Prostate gland (tissue), 2 donors: Measurements from ENCODE around the gene OR52E4. TPM values are rescaled to one million over a fixed set of nuclear protein-coding genes. Genes with fewer than 3 reads are reported as not detected.

Source experiments
- DNase-seq: peaks from one replicate; pipeline ENCODE4 v3.0.0-alpha.2; 2019; ENCODE audit warnings: low spot score
- H3K27ac ChIP-seq, 2 donors: fragments of 200-600 bp; sonication (generic); 2 replicates each; pipeline ENCODE4 v1.5.1; 2017 to 2019
- H3K27me3 ChIP-seq: fragments of 200-600 bp; sonication (generic); replicated peaks from 2 replicates; pipeline ENCODE4 v1.5.1; 2019; ENCODE audit not compliant: insufficient read depth
- H3K36me3 ChIP-seq, 2 donors: fragments of 200-600 bp; sonication (generic); 1 replicate in 1 of 2; 2 replicates in 1 of 2; pipeline versions ENCODE4 v1.5.1 to v1.8.1; 2017 to 2019
- H3K4me1 ChIP-seq: fragments of 200-600 bp; sonication (generic); replicated peaks from 2 replicates; pipeline ENCODE4 v1.5.1; 2019
- H3K4me3 ChIP-seq, 2 donors: fragments of 200-600 bp; sonication (generic); 2 replicates each; pipeline ENCODE4 v1.5.1; 2017 to 2019
- H3K9me3 ChIP-seq: fragments of 200-600 bp; sonication (generic); 2 replicates; pipeline ENCODE4 v1.5.1; 2017
- POLR2A ChIP-seq: fragments of 450-650 bp; IDR thresholded peaks from one replicate; pipeline ENCODE4 v1.6.1; 2016; ENCODE audit warnings: antibody characterized with exemption, mild to moderate bottlenecking
- POLR2AphosphoS5 ChIP-seq: sonication (generic); formaldehyde crosslinking; IDR thresholded peaks from one replicate; pipeline ENCODE4 v1.6.1; 2017; ENCODE audit warnings: antibody characterized with exemption
- WGBS: methylation state at CpG from one replicate; pipeline ENCODE4 v1.1.5; 2018; 5-methylcytosine and 5-hydroxymethylcytosine counted together
- intact Hi-C: fragments of 100-400 bp; cut with DNase I; formaldehyde crosslinking; loops from one replicate; pipeline ENCODE4 v1.14.2; 2022
- total RNA-seq, 2 donors: library from RNA; depleted of rRNA; stranded (reverse); fragments of >200 nt; gene quantifications; one replicate each; pipeline ENCODE4 v1.1.0, GENCODE V29; 2016
- TF ChIP-seq, protein P1 (sequence below), 4 experiments: fragments of 200-600 bp in 2 of 4; fragments of 450-650 bp in 2 of 4; sonication (generic) in 2 of 4; IDR thresholded peaks; 1 replicate in 3 of 4; 2 replicates in 1 of 4; pipeline ENCODE4 v1.5.1; 2016 to 2019; ENCODE audit warnings: antibody characterized with exemption in 4 of 4, mild to moderate bottlenecking in 2 of 4, moderate library complexity in 2 of 4

OR52E4 gene
- total RNA-seq, 2 donors from 2014 or later: not detected

DNA sequence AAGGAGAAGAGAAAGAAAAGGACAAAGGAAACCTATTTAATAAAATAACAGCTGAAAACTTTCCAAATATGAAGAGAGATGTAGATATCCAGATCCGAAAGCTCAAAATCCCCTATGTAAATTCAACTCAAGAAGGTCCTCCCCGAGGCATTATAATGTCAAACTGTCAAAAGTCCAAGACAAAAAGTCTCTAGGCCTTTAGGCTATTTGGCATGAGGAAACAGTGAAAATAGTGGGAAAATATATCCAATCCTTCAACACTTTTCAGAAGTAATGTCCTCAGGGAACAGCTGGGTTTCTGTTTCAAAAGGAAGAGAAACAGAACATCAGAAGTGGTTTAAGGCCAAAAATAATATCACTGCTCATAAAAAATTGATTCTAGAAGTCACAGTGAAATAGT, 1.9 kb upstream of the OR52E4 start:
- no peaks in the 10 kb centered on the region for H3K9me3 ChIP-seq
- TF ChIP-seq, protein P1, sequence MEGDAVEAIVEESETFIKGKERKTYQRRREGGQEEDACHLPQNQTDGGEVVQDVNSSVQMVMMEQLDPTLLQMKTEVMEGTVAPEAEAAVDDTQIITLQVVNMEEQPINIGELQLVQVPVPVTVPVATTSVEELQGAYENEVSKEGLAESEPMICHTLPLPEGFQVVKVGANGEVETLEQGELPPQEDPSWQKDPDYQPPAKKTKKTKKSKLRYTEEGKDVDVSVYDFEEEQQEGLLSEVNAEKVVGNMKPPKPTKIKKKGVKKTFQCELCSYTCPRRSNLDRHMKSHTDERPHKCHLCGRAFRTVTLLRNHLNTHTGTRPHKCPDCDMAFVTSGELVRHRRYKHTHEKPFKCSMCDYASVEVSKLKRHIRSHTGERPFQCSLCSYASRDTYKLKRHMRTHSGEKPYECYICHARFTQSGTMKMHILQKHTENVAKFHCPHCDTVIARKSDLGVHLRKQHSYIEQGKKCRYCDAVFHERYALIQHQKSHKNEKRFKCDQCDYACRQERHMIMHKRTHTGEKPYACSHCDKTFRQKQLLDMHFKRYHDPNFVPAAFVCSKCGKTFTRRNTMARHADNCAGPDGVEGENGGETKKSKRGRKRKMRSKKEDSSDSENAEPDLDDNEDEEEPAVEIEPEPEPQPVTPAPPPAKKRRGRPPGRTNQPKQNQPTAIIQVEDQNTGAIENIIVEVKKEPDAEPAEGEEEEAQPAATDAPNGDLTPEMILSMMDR (IDR thresholded peaks at IDR 0.05): no peak
- no peak for TF ChIP-seq POLR2AphosphoS5
- no peak for TF ChIP-seq POLR2A
- H3K27me3 ChIP-seq: no peaks in the 10 kb centered on the region
- no peak for DNase-seq
- H3K4me3 ChIP-seq: no peak overlapping the region
- no peak overlapping the region for H3K27ac ChIP-seq
- no peaks in the 10 kb centered on the region for H3K4me1 ChIP-seq
- WGBS: 34% methylated on average over 2 of the region's 2 CpGs
- H3K36me3 ChIP-seq: no peaks in the 10 kb centered on the region
- intact Hi-C loops: no loop called here

DNA sequence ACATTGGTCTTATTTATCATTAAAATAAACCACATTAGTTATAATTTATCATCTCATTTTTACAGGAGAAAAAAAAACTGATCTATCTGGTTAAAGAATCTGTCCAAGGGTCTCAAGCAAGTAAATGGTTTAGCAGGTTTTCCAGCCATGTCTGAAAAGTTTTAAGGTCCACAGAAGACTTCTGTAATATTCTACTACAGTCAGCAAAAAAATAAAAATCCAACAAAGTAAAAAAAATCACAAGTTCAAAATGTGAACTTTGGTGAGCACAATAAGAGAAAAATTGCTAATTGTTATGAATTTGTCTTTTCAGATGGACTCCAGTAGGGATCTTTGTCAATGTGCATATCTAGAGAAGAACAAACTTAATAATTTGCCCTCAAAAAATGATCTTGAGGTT, 1.3 kb downstream of the OR52E4 start:
- Histone ChIP-seq H3K27me3 (no peaks in the 10 kb centered on the region), H3K9me3 (no peaks in the 10 kb centered on the region), H3K4me1 (no peaks in the 10 kb centered on the region), H3K27ac (no peak overlapping the region), H3K36me3 (no peaks in the 10 kb centered on the region), H3K4me3 (no peak overlapping the region)
- no peak for DNase-seq
- TF ChIP-seq, protein P1 (IDR thresholded peaks at IDR 0.05): no peak
- TF ChIP-seq POLR2A: no peak
- no peak for TF ChIP-seq POLR2AphosphoS5
- intact Hi-C loops: no loop called here

DNA sequence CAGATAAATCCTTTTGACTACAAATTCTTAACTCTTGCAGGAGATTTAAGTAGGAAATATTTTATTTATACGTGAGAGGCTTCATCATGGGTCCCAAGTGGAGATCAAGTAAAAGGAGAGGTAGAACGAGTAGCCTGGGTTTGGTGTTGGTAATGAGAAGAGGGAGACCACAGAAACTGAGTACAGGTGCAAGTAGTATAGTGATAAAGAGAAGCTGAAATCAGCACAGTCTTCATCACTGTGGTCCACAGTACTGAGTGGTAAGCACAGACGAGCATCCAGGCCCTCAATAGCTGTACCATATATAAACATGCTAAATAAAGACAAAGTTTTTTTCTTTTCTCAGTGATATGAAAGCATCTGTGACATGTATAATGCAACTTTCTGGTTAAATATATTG, 6.7 kb downstream of the OR52E4 start:
- no peak overlapping the region for H3K4me3 ChIP-seq
- DNase-seq: no peak
- H3K27me3 ChIP-seq: no peaks in the 10 kb centered on the region
- no peak overlapping the region for H3K27ac ChIP-seq
- H3K36me3 ChIP-seq: no peaks in the 10 kb centered on the region
- no peak for TF ChIP-seq POLR2AphosphoS5
- TF ChIP-seq POLR2A: no peak
- TF ChIP-seq, protein P1 (IDR thresholded peaks at IDR 0.05): no peak
- WGBS: 86% methylated on average over 3 of the region's 3 CpGs
- no peaks in the 10 kb centered on the region for H3K9me3 ChIP-seq
- H3K4me1 ChIP-seq: no peaks in the 10 kb centered on the region
- intact Hi-C loops: no loop called here

DNA sequence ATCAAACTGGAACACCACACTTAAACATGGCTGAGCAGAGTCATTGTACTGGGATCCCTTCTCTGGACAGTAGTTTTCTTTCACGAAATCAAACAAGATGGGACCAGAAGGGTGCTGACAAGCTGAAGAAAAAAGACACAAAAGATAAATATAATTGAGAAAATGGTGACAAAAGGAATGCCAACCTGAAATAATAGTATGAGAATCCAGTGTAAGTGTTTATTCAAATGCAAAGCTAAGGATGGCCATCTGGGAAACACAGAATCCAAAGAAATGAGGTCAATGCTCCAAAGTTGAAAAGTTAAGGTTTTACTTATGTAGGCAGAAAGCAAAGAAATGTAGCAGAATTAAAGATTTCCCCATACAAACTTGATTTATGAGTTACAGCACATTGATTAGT, 7.2 kb downstream of the OR52E4 start:
- TF ChIP-seq POLR2AphosphoS5 (no peak), POLR2A (no peak)
- TF ChIP-seq, protein P1 (IDR thresholded peaks at IDR 0.05): no peak
- Histone ChIP-seq H3K27me3 (no peaks in the 10 kb centered on the region), H3K4me1 (no peaks in the 10 kb centered on the region), H3K9me3 (no peaks in the 10 kb centered on the region), H3K4me3 (no peak overlapping the region), H3K27ac (no peak overlapping the region), H3K36me3 (no peaks in the 10 kb centered on the region)
- no peak for DNase-seq
- intact Hi-C loops: no loop called here
- 82% methylated on average over 1 of the region's 1 CpG for WGBS

DNA sequence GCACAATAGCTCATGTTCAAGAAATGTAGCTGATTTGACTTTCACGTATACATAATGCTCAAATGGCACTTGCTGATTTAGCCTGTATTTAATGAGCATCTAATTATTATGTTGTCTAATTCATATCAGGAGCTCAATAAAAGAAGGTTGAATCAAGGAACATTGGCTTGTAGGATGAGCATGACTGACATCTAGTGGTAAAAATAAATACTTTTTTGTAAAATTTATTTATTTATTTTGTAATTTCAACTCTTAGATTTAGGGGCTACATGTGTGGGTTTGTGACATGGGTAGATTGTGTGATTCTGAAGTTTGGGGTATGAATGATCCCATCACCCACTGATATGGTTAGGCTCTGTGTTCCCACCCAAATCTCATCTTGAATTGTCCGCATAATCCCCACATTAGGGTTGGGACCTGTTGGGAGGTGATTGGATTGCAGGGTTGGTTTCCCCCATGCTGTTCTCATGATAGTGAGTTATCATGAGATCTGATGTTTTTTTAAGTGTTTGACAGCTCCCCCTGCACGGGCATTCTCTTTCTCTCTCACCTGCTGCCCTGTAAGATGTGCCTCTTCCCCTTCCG, 10.9 kb downstream of the OR52E4 start:
- WGBS: 62% methylated on average over 4 of the region's 4 CpGs

More for the DNA sequence above, 10.9 kb downstream of the OR52E4 start:
- Histone ChIP-seq H3K4me1 (no peaks in the 10 kb centered on the region), H3K36me3 (no peaks in the 10 kb centered on the region), H3K27me3 (no peaks in the 10 kb centered on the region), H3K27ac (no peak overlapping the region), H3K9me3 (no peaks in the 10 kb centered on the region), H3K4me3 (no peak overlapping the region)
- intact Hi-C loops: no loop called here
- DNase-seq: no peak
- TF ChIP-seq POLR2AphosphoS5: no peak
- TF ChIP-seq, protein P1 (IDR thresholded peaks at IDR 0.05): peak in 1 of 4 experiments; percentile 15
